ENCODE measurements around the gene TOM1L1. TPM values are rescaled to one million over a fixed set of nuclear protein-coding genes. Genes with fewer than 3 reads are reported as not detected.

The TOM1L1 gene
- total and polyA plus RNA-seq, 2 of the 8 experiments (the other 6 are each of a cell fraction or from before 2014, with no cell fraction given): 47.0 to 60.8 TPM

DNA sequence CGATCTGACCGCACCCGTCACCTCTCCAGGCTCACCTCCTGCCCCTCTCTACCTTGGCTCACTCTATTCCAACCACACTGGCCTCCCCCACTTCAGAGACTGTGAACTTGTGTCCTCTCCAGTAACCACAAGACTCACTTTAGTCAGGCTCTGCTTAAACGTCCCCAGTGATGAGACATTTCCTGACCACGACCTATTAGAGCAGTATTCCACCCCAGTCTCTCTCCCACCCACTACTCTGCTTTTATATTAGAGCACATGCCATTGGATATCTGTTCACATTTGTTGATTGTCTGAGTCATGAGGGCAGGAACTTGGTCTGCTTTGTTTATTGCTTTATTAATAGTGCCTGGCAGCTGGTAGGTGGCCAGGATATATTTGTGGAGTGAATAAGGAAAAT lies 47.7 kb downstream of the TOM1L1 start (continued):
- TF ChIP-seq, protein P1, sequence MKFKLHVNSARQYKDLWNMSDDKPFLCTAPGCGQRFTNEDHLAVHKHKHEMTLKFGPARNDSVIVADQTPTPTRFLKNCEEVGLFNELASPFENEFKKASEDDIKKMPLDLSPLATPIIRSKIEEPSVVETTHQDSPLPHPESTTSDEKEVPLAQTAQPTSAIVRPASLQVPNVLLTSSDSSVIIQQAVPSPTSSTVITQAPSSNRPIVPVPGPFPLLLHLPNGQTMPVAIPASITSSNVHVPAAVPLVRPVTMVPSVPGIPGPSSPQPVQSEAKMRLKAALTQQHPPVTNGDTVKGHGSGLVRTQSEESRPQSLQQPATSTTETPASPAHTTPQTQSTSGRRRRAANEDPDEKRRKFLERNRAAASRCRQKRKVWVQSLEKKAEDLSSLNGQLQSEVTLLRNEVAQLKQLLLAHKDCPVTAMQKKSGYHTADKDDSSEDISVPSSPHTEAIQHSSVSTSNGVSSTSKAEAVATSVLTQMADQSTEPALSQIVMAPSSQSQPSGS (IDR thresholded peaks at IDR 0.05; ENCODE audit: low read length): no peak
- TF ChIP-seq GABPA (IDR thresholded peaks at IDR 0.05; ENCODE audit: borderline replicate concordance, insufficient read depth, low read length): no peak
